Parathyroid adenoma (tissue), 2 donors: ENCODE measurements around the gene SCGB1A1.

Source experiments
- H2AFZ ChIP-seq: fragments of 300-600 bp; sonication (generic); one replicate; pipeline ENCODE4 v1.7.0; 2017; ENCODE audit warnings: antibody characterized with exemption, mild to moderate bottlenecking
- H3K27ac ChIP-seq: fragments of 300-600 bp; sonication (generic); one replicate; pipeline ENCODE4 v1.7.0; 2017
- H3K27me3 ChIP-seq: fragments of 300-600 bp; sonication (generic); one replicate; pipeline ENCODE4 v1.7.0; 2017; ENCODE audit warnings: low read length; ENCODE audit not compliant: control insufficient read depth, insufficient read depth
- H3K36me3 ChIP-seq: fragments of 300-600 bp; sonication (generic); one replicate; pipeline ENCODE4 v1.7.0; 2017; ENCODE audit warnings: low read length; ENCODE audit not compliant: control insufficient read depth, insufficient read depth
- H3K4me1 ChIP-seq: fragments of 300-600 bp; sonication (generic); one replicate; pipeline ENCODE4 v1.7.0; 2017; ENCODE audit warnings: control low read depth
- H3K4me2 ChIP-seq: fragments of 300-600 bp; sonication (generic); one replicate; pipeline ENCODE4 v1.7.0; 2017; ENCODE audit warnings: low read length
- H3K4me3 ChIP-seq: fragments of 300-600 bp; sonication (generic); one replicate; pipeline ENCODE4 v1.7.0; 2017; ENCODE audit warnings: low read depth, low read length
- H3K79me2 ChIP-seq: fragments of 300-600 bp; sonication (generic); one replicate; pipeline ENCODE4 v1.7.0; 2017; ENCODE audit warnings: control low read depth
- H3K9ac ChIP-seq: fragments of 300-600 bp; sonication (generic); one replicate; pipeline ENCODE4 v1.7.0; 2017; ENCODE audit warnings: mild to moderate bottlenecking
- H3K9me3 ChIP-seq: fragments of 300-600 bp; sonication (generic); one replicate; pipeline ENCODE4 v1.7.0; 2017; ENCODE audit warnings: low read length; ENCODE audit not compliant: control insufficient read depth
- TF ChIP-seq, protein P1 (sequence below): fragments of 300-600 bp; sonication (generic); IDR thresholded peaks from one replicate; pipeline ENCODE4 v1.7.0; 2017; ENCODE audit warnings: antibody characterized with exemption, mild to moderate bottlenecking
- donor health status: primary hyperparathyroidism.

The SCGB1A1 gene

DNA sequence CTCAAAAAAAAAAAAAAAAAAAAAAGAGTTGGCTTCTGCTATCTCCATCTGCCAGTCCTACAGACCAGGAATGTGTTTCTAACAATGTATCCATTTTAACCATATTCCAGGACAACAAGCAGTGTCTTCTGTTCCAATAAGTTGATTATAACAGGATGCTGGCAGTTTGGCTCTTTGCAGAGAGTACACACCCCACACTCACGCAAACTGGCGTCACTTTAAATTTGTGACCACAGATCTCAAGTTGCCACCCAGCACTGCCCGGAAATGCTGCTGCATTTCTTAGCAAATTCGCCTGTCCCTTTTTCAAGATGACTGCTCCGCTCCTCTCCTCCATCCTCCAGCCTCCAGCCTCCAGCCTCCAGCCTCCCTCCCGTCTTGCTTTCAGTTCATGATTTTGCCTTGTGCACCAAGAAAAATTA lies 44.3 kb downstream of the SCGB1A1 start:
- Histone ChIP-seq H3K9ac (no peak overlapping the region), H3K36me3 (no peaks in the 10 kb centered on the region), H3K4me2 (no peak overlapping the region), H3K79me2 (no peaks in the 10 kb centered on the region), H3K4me3 (no peak overlapping the region), H3K4me1 (no peaks in the 10 kb centered on the region), H3K27me3 (no peaks in the 10 kb centered on the region), H3K27ac (no peak overlapping the region), H2AFZ (no peak overlapping the region), H3K9me3 (no peaks in the 10 kb centered on the region)
- TF ChIP-seq, protein P1, sequence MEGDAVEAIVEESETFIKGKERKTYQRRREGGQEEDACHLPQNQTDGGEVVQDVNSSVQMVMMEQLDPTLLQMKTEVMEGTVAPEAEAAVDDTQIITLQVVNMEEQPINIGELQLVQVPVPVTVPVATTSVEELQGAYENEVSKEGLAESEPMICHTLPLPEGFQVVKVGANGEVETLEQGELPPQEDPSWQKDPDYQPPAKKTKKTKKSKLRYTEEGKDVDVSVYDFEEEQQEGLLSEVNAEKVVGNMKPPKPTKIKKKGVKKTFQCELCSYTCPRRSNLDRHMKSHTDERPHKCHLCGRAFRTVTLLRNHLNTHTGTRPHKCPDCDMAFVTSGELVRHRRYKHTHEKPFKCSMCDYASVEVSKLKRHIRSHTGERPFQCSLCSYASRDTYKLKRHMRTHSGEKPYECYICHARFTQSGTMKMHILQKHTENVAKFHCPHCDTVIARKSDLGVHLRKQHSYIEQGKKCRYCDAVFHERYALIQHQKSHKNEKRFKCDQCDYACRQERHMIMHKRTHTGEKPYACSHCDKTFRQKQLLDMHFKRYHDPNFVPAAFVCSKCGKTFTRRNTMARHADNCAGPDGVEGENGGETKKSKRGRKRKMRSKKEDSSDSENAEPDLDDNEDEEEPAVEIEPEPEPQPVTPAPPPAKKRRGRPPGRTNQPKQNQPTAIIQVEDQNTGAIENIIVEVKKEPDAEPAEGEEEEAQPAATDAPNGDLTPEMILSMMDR, result no peak

DNA sequence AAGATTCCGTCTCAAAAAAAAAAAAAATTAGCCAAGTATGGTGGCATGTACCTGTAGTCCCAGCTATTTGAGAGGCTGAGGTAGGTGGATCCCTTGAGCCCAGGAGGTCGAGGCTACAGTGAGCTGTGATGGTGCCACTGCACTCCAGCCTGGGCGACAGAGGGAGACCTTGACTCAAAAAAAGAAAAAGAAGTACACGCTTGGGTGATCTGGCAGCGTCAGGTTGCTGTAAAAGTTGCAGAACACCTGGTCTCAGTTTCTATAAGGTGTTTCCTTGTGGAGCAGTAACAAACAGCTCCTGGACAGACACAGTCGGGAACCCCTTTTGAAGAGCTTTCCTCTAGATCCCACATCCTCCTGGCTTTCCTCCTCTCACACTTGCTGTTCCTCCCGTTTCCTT lies 45.8 kb downstream of the SCGB1A1 start:
- no peaks in the 10 kb centered on the region for H3K36me3 ChIP-seq
- H3K9ac ChIP-seq, result no peak overlapping the region
- H3K4me3 ChIP-seq, result no peak overlapping the region
- H3K4me2 ChIP-seq, result no peak overlapping the region
- TF ChIP-seq, protein P1, result no peak
- H2AFZ ChIP-seq, result no peak overlapping the region
- no peaks in the 10 kb centered on the region for H3K9me3 ChIP-seq
- no peaks in the 10 kb centered on the region for H3K4me1 ChIP-seq
- no peak overlapping the region for H3K27ac ChIP-seq
- H3K79me2 ChIP-seq, result no peaks in the 10 kb centered on the region
- no peaks in the 10 kb centered on the region for H3K27me3 ChIP-seq

DNA sequence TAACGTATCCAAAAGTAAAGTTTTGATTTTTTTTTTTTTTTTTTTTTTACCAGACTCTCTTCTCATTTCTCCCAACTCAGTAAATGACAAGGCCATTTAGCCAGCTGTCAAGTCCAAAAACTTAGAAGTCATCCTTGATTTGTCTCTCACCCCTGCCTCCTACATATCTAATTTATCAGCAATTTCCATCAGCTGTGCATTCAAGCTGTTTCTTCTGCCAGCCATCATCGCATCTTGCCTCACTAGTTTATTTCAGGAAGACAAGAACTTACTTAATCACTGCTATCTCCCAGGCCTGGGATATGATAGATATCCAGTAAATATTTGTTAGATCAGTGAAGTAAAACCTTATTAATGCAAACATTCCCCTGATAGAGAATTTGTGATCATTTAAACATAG lies 47.6 kb downstream of the SCGB1A1 start:
- Histone ChIP-seq H3K9me3 (no peaks in the 10 kb centered on the region), H3K27me3 (no peaks in the 10 kb centered on the region), H2AFZ (no peak overlapping the region), H3K4me1 (no peaks in the 10 kb centered on the region), H3K9ac (no peak overlapping the region), H3K27ac (no peak overlapping the region), H3K4me2 (no peak overlapping the region), H3K79me2 (no peaks in the 10 kb centered on the region), H3K36me3 (no peaks in the 10 kb centered on the region), H3K4me3 (no peak overlapping the region)
- TF ChIP-seq, protein P1, result no peak

DNA sequence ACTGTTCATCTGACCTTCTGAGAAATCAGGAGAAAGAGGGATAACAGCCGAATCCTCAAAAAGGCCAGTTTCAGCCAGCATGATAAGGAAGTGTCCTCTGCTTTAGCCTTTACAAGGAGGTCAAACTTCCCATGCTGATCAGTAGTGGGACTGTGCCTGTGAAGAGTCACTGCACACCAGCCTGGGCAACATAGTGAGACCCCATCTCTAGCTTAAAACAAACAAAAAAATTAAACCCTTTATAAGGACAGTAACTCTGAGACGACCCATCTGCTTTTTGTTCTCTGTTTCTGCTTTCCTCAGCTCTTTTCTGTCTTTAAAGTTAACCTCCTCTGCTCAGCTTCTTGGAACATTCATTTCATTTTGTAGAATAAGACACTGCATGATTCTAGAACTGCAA lies 49.7 kb downstream of the SCGB1A1 start:
- Histone ChIP-seq H2AFZ (no peak overlapping the region), H3K79me2 (no peaks in the 10 kb centered on the region), H3K4me1 (no peaks in the 10 kb centered on the region), H3K4me3 (no peak overlapping the region), H3K36me3 (no peaks in the 10 kb centered on the region), H3K27me3 (no peaks in the 10 kb centered on the region), H3K9me3 (no peaks in the 10 kb centered on the region), H3K27ac (no peak overlapping the region), H3K4me2 (no peak overlapping the region), H3K9ac (no peak overlapping the region)
- TF ChIP-seq, protein P1, result no peak

DNA sequence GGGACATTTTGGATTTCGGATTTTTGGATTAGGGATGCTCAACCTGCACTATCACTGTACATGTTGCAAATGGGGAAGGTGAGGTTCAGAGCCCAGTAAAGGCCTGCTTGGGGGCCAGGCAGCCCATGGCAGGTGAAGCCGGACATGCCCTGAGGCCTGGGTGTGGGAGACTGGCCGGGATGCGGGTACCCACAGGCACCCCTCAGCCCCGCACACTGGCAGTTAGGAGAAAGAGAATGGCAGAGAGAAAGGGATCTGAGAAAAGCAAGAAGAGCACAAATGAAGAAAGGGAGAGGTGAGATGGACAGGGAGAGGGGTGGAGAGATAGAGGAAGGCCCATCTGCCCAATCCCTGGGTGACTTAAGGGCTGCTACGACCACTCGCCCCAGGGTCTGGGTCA lies 52.8 kb downstream of the SCGB1A1 start:
- no peaks in the 10 kb centered on the region for H3K9me3 ChIP-seq
- no peaks in the 10 kb centered on the region for H3K27me3 ChIP-seq
- TF ChIP-seq, protein P1, result no peak
- H3K4me1 ChIP-seq, result no peaks in the 10 kb centered on the region
- no peak overlapping the region for H3K9ac ChIP-seq
- H3K27ac ChIP-seq, result no peak overlapping the region
- H3K79me2 ChIP-seq, result no peaks in the 10 kb centered on the region
- H3K36me3 ChIP-seq, result no peaks in the 10 kb centered on the region
- no peak overlapping the region for H3K4me2 ChIP-seq
- H2AFZ ChIP-seq, result no peak overlapping the region
- H3K4me3 ChIP-seq, result no peak overlapping the region
